Measurements from ENCODE around the gene RETREG3. TPM values are rescaled to one million over a fixed set of nuclear protein-coding genes. Genes with fewer than 3 reads are reported as not detected.

RETREG3 gene
- total and polyA plus RNA-seq, 2 of the 13 experiments (the other 11 are each of a cell fraction or from before 2014, with no cell fraction given): 47.0 to 55.8 TPM

GRCh38 chr17:42564815-42565522 is 44.2 kb downstream of the RETREG3 start (continued):
- TF ChIP-seq MAX (IDR thresholded peaks at IDR 0.05) (peak; percentile 46; the same call in 1 of the 2 replicates), ZNF264 (CRISPR knock-in tag; IDR thresholded peaks at IDR 0.05) (peak; percentile 21; the same call in 1 of the 2 replicates), ZNF766 (CRISPR knock-in tag; IDR thresholded peaks at IDR 0.05; ENCODE audit: borderline replicate concordance) (0 out of 2 replicates have a peak, but pooled peaks have one; percentile 6), HNF4G (IDR thresholded peaks at IDR 0.05; ENCODE audit: borderline replicate concordance, low read depth, low read length) (peak; percentile 92), HNF4G (CRISPR knock-in tag; IDR thresholded peaks at IDR 0.05; ENCODE audit: borderline replicate concordance, low read depth) (peak; percentile 84; the same call in 1 of the 2 replicates), ZFP90 (CRISPR knock-in tag; IDR thresholded peaks at IDR 0.05; ENCODE audit: borderline replicate concordance) (peak; percentile 68; the same call in 1 of the 2 replicates), NCOR1 (IDR thresholded peaks at IDR 0.05; ENCODE audit: borderline replicate concordance, low read length) (peak; percentile 90; the same call in 1 of the 2 replicates), KDM6A (CRISPR knock-in tag; IDR thresholded peaks at IDR 0.05; ENCODE audit: low read depth) (peak; percentile 73; the same call in 1 of the 2 replicates), ZBED4 (CRISPR knock-in tag; IDR thresholded peaks at IDR 0.05; ENCODE audit: borderline replicate concordance) (peak; percentile 100), CHD4 (IDR thresholded peaks at IDR 0.05; ENCODE audit: borderline replicate concordance, low read length) (0 out of 2 replicates have a peak, but pooled peaks have one; percentile 37), SMC3 (IDR thresholded peaks at IDR 0.05; ENCODE audit: low read length) (peak; percentile 20; the same call in 1 of the 2 replicates), FOSL2 (CRISPR knock-in tag; IDR thresholded peaks at IDR 0.05) (peak; percentile 39; the same call in 1 of the 2 replicates), TGIF2 (CRISPR knock-in tag; IDR thresholded peaks at IDR 0.05) (0 out of 2 replicates have a peak, but pooled peaks have one; percentile 37), ZNF567 (CRISPR knock-in tag; IDR thresholded peaks at IDR 0.05; ENCODE audit: borderline replicate concordance) (0 out of 2 replicates have a peak, but pooled peaks have one; percentile 96), MXI1 (IDR thresholded peaks at IDR 0.05; ENCODE audit: borderline replicate concordance, low read depth, low read length) (peak; percentile 57; the same call in 1 of the 3 replicates), ZNF710 (CRISPR knock-in tag; IDR thresholded peaks at IDR 0.05; ENCODE audit: borderline replicate concordance) (peak; percentile 53; the same call in 1 of the 2 replicates), ZBTB21 (CRISPR knock-in tag; IDR thresholded peaks at IDR 0.05) (peak; percentile 29; the same call in 1 of the 2 replicates), ZNF644 (CRISPR knock-in tag; IDR thresholded peaks at IDR 0.05; ENCODE audit: low read depth) (peak; percentile 64), SIN3A (IDR thresholded peaks at IDR 0.05; ENCODE audit: borderline replicate concordance, low read depth, low read length) (0 out of 2 replicates have a peak, but pooled peaks have one; percentile 43), HIC2 (CRISPR knock-in tag; IDR thresholded peaks at IDR 0.05; ENCODE audit: low read depth) (peak; percentile 21; the same call in 1 of the 2 replicates)

Measured in HepG2 (cell line).